Stomach (tissue), 9 donors: ENCODE results near the gene SLC9A6. TPM values are rescaled to one million over a fixed set of nuclear protein-coding genes. Genes with fewer than 3 reads are reported as not detected.

Experiments
- DNase-seq, 2 donors: peaks; one replicate each; pipeline versions ENCODE4 v3.0.0 to v3.0.0-alpha.2; 2013 to 2019
- H3K27ac ChIP-seq, 5 donors: fragments of 200-600 bp in 4 of 5; sonication (generic) in 4 of 5; one replicate each; pipeline ENCODE4 v1.5.1; 2013 to 2019; ENCODE audit warnings: mild to moderate bottlenecking in 1 of 5, moderate library complexity in 1 of 5
- H3K27me3 ChIP-seq, 3 donors: fragments of 200-600 bp; sonication (generic); one replicate each; pipeline ENCODE4 v1.5.1; 2017 to 2019; ENCODE audit warnings: mixed run types in 1 of 3
- H3K36me3 ChIP-seq, 4 donors: fragments of 200-600 bp; sonication (generic); 1 replicate in 3 of 4; 2 replicates in 1 of 4; pipeline ENCODE4 v1.5.1; 2016 to 2019
- H3K4me1 ChIP-seq, 4 donors: fragments of 200-600 bp; sonication (generic); one replicate each; pipeline ENCODE4 v1.5.1; 2016 to 2019
- H3K4me3 ChIP-seq, 4 donors: fragments of 200-600 bp; sonication (generic) in 3 of 4; one replicate each; pipeline ENCODE4 v1.5.1; 2016 to 2019; ENCODE audit warnings: mild to moderate bottlenecking in 1 of 4
- H3K9me3 ChIP-seq, 4 donors: fragments of 200-600 bp; sonication (generic); one replicate each; pipeline ENCODE4 v1.5.1; 2016 to 2019
- EP300 ChIP-seq: sonication (generic); formaldehyde crosslinking; IDR thresholded peaks from one replicate; pipeline ENCODE4 v1.6.1; 2017; ENCODE audit warnings: antibody characterized with exemption
- POLR2A ChIP-seq, 4 donors: fragments of 450-650 bp; IDR thresholded peaks; one replicate each; pipeline ENCODE4 v1.6.1; 2016; ENCODE audit warnings: antibody characterized with exemption in 4 of 4, control low read depth in 2 of 4, mild to moderate bottlenecking in 1 of 4, moderate library complexity in 1 of 4
- POLR2AphosphoS5 ChIP-seq, 3 donors: sonication (generic); formaldehyde crosslinking; IDR thresholded peaks; one replicate each; pipeline ENCODE4 v1.6.1; 2016; ENCODE audit warnings: antibody characterized with exemption in 3 of 3
- WGBS, 5 donors: extraction: QIAGEN DNeasy Blood & Tissue Kit in 3 of 5; methylation state at CpG; one replicate each; pipeline versions ENCODE4 v1.1.5 to v1.1.7; 2013 to 2018; 5-methylcytosine and 5-hydroxymethylcytosine counted together
- intact Hi-C: fragments of 100-400 bp; cut with DNase I; formaldehyde crosslinking; loops from one replicate; pipeline ENCODE4 v1.15.1; 2023; ENCODE audit warnings: low total_unique reads
- polyA plus RNA-seq, 3 donors: library from polyadenylated mRNA; stranded (reverse); fragments of 200-250 nt; gene quantifications; one replicate each; pipeline ENCODE4 v1.2.3, GENCODE V29; 2013
- total RNA-seq, 5 donors: library from RNA; depleted of rRNA; stranded (reverse); fragments of >200 nt; gene quantifications; one replicate each; pipeline versions ENCODE4 v1.1.0 to v1.2.3, GENCODE V29; 2014 to 2016
- TF ChIP-seq, protein P1 (sequence below), 7 experiments: fragments of 450-650 bp in 4 of 7; fragments of 200-600 bp in 3 of 7; sonication (generic) in 3 of 7; IDR thresholded peaks; one replicate each; pipeline ENCODE4 v1.5.1; 2016 to 2019; ENCODE audit warnings: antibody characterized with exemption in 7 of 7, control low read depth in 2 of 7, mild to moderate bottlenecking in 1 of 7
- donor health status: healthy with polysubstance abuse.
- donor health status: Bipolar disorder and iron deficiency.
- donor health status: healthy.

The SLC9A6 gene
- total and polyA plus RNA-seq, 8 donors, result 0.58 to 26.4 (median 5.5) TPM

DNA sequence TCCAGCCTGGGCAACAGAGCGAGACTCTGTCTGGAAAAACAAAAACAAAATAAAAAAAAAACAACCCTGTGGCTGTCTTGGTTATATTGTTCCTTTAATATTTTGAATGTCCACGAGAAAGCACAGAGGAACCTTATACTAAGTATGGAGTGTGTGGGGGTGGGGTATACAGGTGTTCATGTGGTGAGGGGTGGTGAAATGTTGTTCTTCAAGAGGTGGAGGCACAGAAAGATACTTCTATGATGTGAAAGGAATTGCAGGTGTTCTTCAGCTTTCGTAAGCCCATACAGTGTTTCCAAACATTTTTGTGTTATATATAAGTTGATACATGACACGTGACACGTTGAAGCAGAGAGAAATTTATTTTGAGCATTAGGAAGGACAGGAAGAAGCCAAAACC lies 46.4 kb downstream of the SLC9A6 start:
- Histone ChIP-seq H3K9me3 (no peaks in the 10 kb centered on the region), H3K4me1 (no peaks in the 10 kb centered on the region), H3K36me3 (peaks cover 0 to 4% (median 0%) of the 10 kb centered on the region in 4 donors), H3K4me3 (no peak overlapping the region), H3K27ac (peak overlapping the region; percentile 21 to 84 (median 74)), H3K27me3 (peaks cover 0 to 4% (median 0%) of the 10 kb centered on the region in 3 donors)
- intact Hi-C loops, result no loop called here
- 72 to 92% (median 88%) methylated on average over 5 of the region's 5 CpGs for WGBS, 5 donors
- no peak for DNase-seq
- TF ChIP-seq POLR2A (IDR thresholded peaks at IDR 0.05) (no peak), EP300 (no peak), POLR2AphosphoS5 (IDR thresholded peaks at IDR 0.05) (no peak)
- TF ChIP-seq, protein P1, sequence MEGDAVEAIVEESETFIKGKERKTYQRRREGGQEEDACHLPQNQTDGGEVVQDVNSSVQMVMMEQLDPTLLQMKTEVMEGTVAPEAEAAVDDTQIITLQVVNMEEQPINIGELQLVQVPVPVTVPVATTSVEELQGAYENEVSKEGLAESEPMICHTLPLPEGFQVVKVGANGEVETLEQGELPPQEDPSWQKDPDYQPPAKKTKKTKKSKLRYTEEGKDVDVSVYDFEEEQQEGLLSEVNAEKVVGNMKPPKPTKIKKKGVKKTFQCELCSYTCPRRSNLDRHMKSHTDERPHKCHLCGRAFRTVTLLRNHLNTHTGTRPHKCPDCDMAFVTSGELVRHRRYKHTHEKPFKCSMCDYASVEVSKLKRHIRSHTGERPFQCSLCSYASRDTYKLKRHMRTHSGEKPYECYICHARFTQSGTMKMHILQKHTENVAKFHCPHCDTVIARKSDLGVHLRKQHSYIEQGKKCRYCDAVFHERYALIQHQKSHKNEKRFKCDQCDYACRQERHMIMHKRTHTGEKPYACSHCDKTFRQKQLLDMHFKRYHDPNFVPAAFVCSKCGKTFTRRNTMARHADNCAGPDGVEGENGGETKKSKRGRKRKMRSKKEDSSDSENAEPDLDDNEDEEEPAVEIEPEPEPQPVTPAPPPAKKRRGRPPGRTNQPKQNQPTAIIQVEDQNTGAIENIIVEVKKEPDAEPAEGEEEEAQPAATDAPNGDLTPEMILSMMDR (IDR thresholded peaks at IDR 0.05), result no peak

DNA sequence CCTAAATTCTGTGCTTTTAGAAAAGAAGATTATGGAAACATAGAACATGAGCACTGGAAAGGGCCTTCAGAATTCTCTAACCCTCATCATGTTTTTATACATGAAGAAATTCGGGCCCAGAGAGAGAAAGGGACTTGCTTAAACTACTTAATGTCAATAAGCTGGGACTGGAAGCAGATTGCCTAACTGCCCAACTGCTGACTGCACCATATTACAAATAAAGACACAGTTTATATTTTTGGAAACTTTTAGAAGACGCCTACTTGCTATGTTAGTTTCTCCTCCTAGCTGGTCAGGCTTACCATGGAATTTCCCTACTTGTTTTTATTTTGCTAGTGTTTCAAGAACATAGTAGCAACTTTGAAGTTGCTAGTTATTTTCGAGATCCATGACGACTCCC lies 47.1 kb downstream of the SLC9A6 start:
- Histone ChIP-seq H3K4me1 (no peaks in the 10 kb centered on the region), H3K27ac (peak overlapping the region in 4 of 5 donors; percentile 66 to 84 (median 76)), H3K36me3 (peaks cover 0 to 4% (median 0%) of the 10 kb centered on the region in 4 donors), H3K27me3 (peaks cover 0 to 4% (median 0%) of the 10 kb centered on the region in 3 donors), H3K9me3 (no peaks in the 10 kb centered on the region), H3K4me3 (no peak overlapping the region)
- TF ChIP-seq EP300 (no peak), POLR2AphosphoS5 (IDR thresholded peaks at IDR 0.05) (peak in 2 of 3 donors; percentile 19 to 56), POLR2A (IDR thresholded peaks at IDR 0.05) (no peak)
- TF ChIP-seq, protein P1 (IDR thresholded peaks at IDR 0.05), result no peak
- 65 to 77% (median 71%) methylated on average over 4 of the region's 4 CpGs for WGBS, 5 donors
- no peak for DNase-seq
- intact Hi-C loops, result no loop called here

DNA sequence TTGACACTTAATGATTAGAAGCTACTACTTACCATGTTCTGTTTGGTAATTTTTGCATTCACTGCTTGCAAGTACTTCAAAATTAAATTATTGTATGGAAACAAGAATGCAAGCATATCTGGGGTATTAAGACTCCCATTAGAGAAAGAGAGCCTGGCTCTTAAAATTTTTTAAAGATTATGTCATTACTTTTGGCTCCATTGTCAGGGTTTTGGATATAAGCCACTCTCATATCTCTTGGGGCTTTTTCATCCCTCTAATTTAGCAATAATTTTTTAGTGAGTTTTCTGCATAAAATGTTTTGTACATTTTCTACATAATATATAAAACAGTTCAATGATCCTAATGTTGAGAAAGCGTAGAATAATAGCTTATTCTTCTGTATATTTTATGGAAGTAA lies 49.4 kb downstream of the SLC9A6 start:
- peaks cover 0 to 4% (median 0%) of the 10 kb centered on the region in 3 donors for H3K27me3 ChIP-seq
- TF ChIP-seq, protein P1 (IDR thresholded peaks at IDR 0.05), result no peak
- TF ChIP-seq EP300 (no peak), POLR2A (IDR thresholded peaks at IDR 0.05) (no peak)
- 75 to 93% (median 80%) methylated on average over 1 of the region's 1 CpG for WGBS, 5 donors
- intact Hi-C loops, result no loop called here
- no peaks in the 10 kb centered on the region for H3K4me1 ChIP-seq
- peaks cover 0 to 4% (median 0%) of the 10 kb centered on the region in 4 donors for H3K36me3 ChIP-seq
- DNase-seq, result no peak
- peak overlapping the region in 1 of 5 donors; percentile 84 for H3K27ac ChIP-seq
- no peak overlapping the region for H3K4me3 ChIP-seq
- H3K9me3 ChIP-seq, result no peaks in the 10 kb centered on the region

DNA sequence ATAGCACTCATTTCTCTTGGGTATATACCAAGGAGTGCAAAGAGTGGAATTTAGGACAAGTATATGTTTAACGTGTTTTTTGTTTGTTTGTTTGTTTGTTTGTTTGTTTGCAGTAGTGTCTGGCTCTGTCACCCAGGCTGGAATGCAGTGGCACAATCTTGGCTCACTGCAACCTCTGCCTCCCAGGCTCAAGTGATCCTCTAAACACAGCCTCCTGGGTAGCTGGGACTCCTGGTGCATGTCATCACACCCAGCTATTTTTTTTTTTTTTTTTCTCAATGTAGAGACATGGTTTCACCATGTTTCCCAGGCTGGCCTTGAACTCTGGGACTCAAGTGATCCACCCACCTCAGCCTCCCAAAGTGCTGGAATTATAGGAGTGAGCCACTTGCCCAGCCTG lies 50.4 kb downstream of the SLC9A6 start:
- WGBS, 5 donors, result 39 to 88% (median 67%) methylated on average over 1 of the region's 1 CpG
- H3K27ac ChIP-seq, result no peak overlapping the region

More for the DNA sequence above, 50.4 kb downstream of the SLC9A6 start:
- TF ChIP-seq, protein P1 (IDR thresholded peaks at IDR 0.05), result no peak
- no peak for TF ChIP-seq POLR2A (IDR thresholded peaks at IDR 0.05)
- TF ChIP-seq POLR2AphosphoS5 (IDR thresholded peaks at IDR 0.05), result no peak
- TF ChIP-seq EP300, result no peak
- Histone ChIP-seq H3K4me3 (no peak overlapping the region), H3K9me3 (no peaks in the 10 kb centered on the region), H3K4me1 (no peaks in the 10 kb centered on the region), H3K27me3 (peaks cover 0 to 4% (median 0%) of the 10 kb centered on the region in 3 donors), H3K36me3 (no peaks in the 10 kb centered on the region)
- intact Hi-C loops, result no loop called here
- no peak for DNase-seq
